H1 (cell line): ENCODE results near the gene PML. TPM values are rescaled to one million over a fixed set of nuclear protein-coding genes. Genes with fewer than 3 reads are reported as not detected.

Experiments
- RAD21 ChIP-seq, 2 experiments: IDR thresholded peaks in 1 of 2; conservative IDR thresholded peaks in 1 of 2; 2 replicates each; pipeline ENCODE4 v1.6.1; 2011; ENCODE audit warnings: low read depth in 2 of 2, low read length in 2 of 2, improper control_type of control experiment in 1 of 2, inconsistent platforms in 1 of 2, mild to moderate bottlenecking in 1 of 2, moderate library complexity in 1 of 2
- TCF12 ChIP-seq: IDR thresholded peaks from 2 replicates; pipeline ENCODE4 v1.6.1; 2011; ENCODE audit warnings: low read depth, mild to moderate bottlenecking, low read length
- polyA plus RNA-seq, 7 experiments: library from polyadenylated mRNA; depleted of rRNA in 3 of 7; stranded (reverse) in 5 of 7; unstranded in 2 of 7; fragments of >200 nt in 5 of 7; fragments of 200-250 nt in 2 of 7; gene quantifications; 1 replicate in 5 of 7; 2 replicates in 1 of 7; 4 replicates in 1 of 7; pipeline versions ENCODE4 v1.2.1 to v1.2.3, GENCODE V29; 2011 to 2013; ENCODE audit warnings: missing spikeins in 2 of 7, mixed read lengths in 2 of 7
- total RNA-seq: library from RNA; stranded (reverse); fragmentation: NEBNext Ultra II Directional; extraction: Animal tissue kit (Norgen Biotek cat#: 25700); gene quantifications from 2 replicates; pipeline ENCODE4 v1.2.1, GENCODE V29; 2021

The PML gene
- total and polyA plus RNA-seq, 2 of the 8 experiments (the other 6 are each of a cell fraction or from before 2014, with no cell fraction given) = 14.9 to 30.3 TPM

- no peak for TF ChIP-seq TCF12
- TF ChIP-seq RAD21 (IDR thresholded peaks at IDR 0.05 in 1 of 2, conservative IDR thresholded peaks at IDR 0.05 in 1 of 2; ENCODE audit: low read depth in 2 of 2, low read length in 2 of 2) = no peak
These were observed 40.9 kb downstream of the PML start (continued) for GRCh38 chr15:74035121-74036017.
